HG03457 (cell line): ENCODE measurements around the gene SLC12A3.

Experiments used
- ATAC-seq: cut with Tn5 transposase; IDR thresholded peaks from one replicate; pipeline ENCODE4 v1.9.1; 2021; ENCODE audit warnings: moderate number of reproducible peaks; ENCODE audit not compliant: unreplicated experiment

SLC12A3 gene, protein sequence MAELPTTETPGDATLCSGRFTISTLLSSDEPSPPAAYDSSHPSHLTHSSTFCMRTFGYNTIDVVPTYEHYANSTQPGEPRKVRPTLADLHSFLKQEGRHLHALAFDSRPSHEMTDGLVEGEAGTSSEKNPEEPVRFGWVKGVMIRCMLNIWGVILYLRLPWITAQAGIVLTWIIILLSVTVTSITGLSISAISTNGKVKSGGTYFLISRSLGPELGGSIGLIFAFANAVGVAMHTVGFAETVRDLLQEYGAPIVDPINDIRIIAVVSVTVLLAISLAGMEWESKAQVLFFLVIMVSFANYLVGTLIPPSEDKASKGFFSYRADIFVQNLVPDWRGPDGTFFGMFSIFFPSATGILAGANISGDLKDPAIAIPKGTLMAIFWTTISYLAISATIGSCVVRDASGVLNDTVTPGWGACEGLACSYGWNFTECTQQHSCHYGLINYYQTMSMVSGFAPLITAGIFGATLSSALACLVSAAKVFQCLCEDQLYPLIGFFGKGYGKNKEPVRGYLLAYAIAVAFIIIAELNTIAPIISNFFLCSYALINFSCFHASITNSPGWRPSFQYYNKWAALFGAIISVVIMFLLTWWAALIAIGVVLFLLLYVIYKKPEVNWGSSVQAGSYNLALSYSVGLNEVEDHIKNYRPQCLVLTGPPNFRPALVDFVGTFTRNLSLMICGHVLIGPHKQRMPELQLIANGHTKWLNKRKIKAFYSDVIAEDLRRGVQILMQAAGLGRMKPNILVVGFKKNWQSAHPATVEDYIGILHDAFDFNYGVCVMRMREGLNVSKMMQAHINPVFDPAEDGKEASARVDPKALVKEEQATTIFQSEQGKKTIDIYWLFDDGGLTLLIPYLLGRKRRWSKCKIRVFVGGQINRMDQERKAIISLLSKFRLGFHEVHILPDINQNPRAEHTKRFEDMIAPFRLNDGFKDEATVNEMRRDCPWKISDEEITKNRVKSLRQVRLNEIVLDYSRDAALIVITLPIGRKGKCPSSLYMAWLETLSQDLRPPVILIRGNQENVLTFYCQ

GRCh38 chr16:56864960-56865359, at the start of gene SLC12A3:
SLC12A3 (plus strand) TSS chr16:56865207; CDS start chr16:56865236, 29 bp downstream.
- ATAC-seq: no peak

- ATAC-seq: no peak
Observed at GRCh38 chr16:56815721-56816120, 49.3 kb upstream of the SLC12A3 start.

GRCh38 chr16:56817056-56817455, 48.0 kb upstream of the SLC12A3 start:
- no peak for ATAC-seq

GRCh38 chr16:56817938-56818337, 47.1 kb upstream of the SLC12A3 start:
- ATAC-seq: no peak

DNA sequence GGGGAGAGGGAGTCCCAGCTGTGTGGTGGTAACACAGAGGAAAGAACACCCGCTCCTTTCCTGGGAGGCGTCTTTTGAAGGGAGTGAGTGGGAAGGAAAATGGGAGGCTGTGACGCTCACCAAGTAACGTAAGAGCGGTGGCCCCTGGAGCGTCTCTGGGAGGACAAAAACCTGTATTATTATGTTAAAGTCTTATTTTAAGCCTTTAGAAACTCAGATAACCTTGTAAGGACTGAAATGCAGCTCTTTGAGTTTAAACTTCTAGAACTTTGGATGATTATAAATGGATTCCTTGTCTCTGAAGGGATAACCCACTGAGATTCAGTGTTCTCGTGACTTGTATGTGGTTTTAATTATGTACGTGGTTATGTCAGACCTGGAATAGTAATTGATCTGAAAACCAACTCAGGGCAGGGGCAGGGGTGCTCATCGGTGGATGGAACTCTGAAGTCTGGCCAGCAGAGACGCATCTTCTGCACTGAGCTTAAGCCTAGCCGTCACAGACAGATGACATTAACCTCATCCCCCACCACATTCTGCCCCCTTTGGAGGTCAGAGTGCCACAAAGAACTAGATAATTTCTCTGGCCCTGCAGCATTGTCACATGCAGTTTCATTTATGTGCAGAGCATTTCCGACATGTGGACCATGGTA, 41.8 kb upstream of the SLC12A3 start:
- no peak for ATAC-seq

DNA sequence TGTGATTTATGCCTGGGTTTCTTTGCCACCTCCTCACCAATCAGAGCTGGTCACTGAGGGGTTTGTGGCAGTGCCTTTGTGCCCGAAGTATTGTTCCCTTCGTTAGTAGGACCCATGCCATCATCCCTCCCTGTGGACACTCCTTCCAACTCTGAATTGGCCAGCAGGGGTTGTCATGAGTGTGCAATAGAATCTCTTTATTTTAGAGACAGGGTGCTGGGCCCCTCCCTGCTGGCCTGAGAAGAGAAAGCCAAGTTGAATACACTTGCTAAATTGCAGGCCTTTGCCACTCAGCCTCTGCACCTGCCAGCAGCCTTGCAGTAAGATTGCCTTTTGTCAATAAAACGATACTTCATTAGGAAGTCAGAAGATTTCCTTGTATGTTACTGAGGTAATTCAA, 40.7 kb upstream of the SLC12A3 start:
- no peak for ATAC-seq

DNA sequence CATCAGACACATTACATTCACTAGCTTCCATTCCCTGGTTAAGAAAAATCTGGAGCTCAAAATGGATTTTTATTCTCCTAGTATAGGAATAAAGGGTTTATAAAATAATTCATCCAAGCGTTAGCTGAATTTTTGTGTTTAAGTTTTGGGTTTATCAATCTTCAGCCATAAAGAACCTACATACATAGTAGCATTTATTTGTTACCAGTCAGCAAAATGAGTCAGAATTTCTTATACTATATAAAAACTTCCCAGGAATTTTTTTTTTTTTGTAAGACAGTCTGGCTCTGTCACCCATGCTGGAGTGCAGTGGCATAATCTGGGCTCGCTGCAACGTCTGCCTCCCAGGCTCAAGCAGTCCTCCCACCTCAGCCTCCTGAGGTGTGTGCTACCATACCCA, 40.2 kb upstream of the SLC12A3 start:
- no peak for ATAC-seq

- no peak for ATAC-seq
Observed at GRCh38 chr16:56825826-56826225, 39.2 kb upstream of the SLC12A3 start.

DNA sequence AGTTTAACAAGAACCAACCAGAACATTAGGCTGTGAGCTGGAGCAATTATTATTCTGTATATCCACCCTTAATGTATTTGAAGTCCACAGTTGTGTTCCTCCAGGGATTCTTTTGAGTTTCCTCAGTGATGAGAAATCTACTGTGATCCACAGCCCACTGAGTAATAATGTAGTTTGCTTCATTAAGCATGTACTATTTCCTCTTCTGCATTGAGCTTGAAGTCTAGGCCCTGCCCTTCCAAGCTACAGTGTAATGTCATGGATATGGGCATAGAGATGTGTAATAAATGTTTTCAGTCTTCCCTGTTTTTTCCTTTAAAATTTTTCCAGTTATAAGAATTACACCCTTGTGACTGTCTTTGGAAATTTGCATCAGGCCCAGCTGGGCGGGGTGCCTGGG, 36.4 kb upstream of the SLC12A3 start:
- no peak for ATAC-seq

- ATAC-seq: no peak
Observed at GRCh38 chr16:56830669-56831068, 34.3 kb upstream of the SLC12A3 start.

DNA sequence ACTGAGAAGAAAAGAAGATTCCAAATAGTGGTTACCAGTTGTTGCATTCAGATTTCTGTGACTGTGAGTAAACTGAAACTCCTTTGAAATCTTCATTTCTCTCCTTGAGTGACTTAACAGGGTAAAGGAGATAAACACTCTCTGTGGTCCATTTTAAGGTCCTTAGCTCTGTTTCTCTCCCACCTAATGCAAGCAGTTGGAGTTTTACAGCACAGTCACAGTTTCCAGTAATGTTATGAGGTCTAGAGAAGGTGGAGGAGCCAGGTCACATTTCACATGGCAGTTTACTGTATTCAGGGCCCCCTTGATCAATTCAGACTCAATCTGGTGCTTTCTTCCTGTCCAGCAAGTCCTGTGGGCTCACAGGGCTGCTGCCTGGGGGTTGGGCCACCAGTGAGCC, 32.2 kb upstream of the SLC12A3 start:
- ATAC-seq: no peak

GRCh38 chr16:56833243-56833970, 31.6 kb upstream of the SLC12A3 start:
- no peak for ATAC-seq

DNA sequence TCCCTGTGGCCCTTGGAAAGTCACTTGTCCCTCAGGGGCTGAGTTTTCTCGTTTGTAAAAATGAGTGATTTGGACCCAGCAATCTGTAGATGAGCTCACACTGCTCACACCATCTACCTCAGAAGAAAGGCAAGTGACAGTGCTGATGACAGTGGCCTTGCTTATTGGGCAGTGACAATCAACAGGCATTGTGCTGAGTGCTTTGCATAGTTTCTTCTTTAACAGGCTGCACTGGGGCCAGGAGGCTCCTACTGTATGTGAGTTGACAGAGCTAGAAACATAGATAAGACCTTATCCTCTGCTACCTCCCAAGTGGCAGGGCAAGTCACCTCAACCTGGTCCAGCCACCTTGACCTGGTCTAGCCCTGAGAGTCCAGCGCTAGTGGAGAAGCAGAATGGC, 29.7 kb upstream of the SLC12A3 start:
- ATAC-seq: no peak

GRCh38 chr16:56836410-56837230, 28.4 kb upstream of the SLC12A3 start:
- no peak for ATAC-seq

DNA sequence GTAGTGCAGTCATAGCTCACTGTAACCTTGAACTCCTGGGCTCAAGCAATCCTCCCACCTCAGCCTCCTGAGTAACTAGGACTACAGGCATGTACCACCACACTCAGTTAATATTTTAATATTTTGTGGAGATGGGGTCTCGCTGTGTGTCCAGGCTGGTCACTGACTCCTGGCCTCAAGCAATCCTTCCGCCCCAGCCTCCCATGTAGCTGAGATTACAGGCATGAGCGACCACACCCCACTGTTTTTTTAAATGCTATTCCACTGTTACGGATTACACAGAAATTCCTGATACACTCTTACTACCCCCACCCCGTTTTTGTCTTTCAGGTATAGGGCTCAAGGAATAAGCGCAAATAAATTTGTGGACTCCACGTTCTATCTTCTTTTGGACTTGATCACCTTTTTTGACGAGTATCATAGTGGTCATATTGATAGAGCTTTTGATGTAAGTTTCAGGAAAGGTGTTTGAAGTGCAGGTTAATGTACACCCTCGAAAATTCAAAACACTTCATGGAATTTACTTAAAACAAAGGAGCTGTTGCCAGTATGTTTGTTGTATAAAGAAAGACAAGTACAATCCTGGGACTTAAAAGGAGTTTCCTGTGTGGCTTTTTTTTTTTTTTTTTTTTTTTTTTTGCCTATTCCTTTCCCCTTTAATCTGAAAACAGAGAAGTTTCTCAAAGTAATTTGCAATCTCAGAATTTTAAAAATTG, 26.2 kb upstream of the SLC12A3 start:
- no peak for ATAC-seq

- no peak for ATAC-seq
Observed at GRCh38 chr16:56841233-56841632, 23.8 kb upstream of the SLC12A3 start.

- ATAC-seq: no peak
Observed at GRCh38 chr16:56841659-56842058, 23.3 kb upstream of the SLC12A3 start.

DNA sequence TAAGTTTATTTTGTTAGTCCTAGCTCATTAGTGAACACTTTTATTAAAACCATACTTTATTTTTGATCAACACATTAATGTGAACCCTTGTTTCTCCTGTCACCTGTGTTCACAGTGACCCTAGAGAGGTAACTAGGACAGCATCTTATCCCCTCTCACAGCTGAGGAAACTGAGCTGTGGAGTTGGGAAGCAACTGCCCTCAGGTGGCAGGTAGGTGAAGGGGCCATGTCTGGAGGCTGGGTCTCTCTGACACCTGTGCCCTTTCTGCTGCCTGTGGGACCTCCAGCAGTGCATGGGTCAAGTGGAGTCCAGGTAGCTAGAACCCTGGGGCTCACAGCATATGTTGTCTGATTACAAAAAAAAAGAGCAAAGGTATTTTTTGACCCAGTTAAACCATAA, 22.9 kb upstream of the SLC12A3 start:
- no peak for ATAC-seq

- no peak for ATAC-seq
Observed at GRCh38 chr16:56844056-56844455, 21.0 kb upstream of the SLC12A3 start.
